ENCODE results near the gene IFT80. TPM values are rescaled to one million over a fixed set of nuclear protein-coding genes. Genes with fewer than 3 reads are reported as not detected.

The IFT80 gene
- total RNA-seq, 1 experiment from 2014 or later: 26.9 TPM

DNA sequence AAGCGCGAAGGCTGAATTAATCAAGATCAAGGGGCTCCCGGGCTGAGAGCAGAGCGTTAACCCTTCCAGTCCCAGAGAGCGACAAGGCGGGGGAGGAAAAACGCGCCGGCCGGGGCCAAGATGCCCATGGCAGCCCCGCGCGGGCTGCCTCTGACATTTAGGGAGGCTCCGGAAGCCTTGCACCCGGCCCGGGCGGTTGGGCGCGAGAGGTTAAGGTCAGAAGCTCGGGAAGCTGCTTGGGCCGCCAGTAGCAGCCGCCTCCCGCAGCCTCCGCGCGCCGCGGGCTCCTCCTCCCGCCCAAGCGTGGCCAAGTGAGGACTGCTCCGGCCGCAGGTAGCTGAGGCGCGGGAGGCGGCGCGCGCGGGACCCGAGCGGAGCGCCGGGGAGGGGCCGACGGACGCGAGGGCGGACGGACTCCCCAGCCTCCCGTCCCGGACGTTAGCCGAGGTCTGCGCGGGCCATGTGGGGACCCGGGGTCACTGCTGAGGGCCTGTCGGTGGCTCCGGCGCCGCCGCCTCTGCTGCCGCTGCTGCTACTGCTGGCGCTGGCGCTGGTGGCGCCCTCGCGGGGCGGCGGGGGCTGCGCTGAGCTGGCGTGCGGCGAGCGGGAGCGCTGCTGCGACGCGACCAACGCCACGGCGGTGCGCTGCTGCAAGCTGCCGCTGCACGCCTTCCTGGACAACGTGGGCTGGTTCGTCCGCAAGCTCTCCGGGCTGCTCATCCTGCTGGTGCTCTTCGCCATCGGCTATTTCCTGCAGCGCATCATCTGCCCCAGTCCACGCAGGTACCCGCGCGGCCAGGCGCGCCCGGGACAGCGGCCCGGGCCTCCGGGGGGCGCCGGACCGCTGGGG lies 173.6 kb downstream of the IFT80 start, which contains the start of gene C3orf80 (continued):
- TF ChIP-seq, protein P1, sequence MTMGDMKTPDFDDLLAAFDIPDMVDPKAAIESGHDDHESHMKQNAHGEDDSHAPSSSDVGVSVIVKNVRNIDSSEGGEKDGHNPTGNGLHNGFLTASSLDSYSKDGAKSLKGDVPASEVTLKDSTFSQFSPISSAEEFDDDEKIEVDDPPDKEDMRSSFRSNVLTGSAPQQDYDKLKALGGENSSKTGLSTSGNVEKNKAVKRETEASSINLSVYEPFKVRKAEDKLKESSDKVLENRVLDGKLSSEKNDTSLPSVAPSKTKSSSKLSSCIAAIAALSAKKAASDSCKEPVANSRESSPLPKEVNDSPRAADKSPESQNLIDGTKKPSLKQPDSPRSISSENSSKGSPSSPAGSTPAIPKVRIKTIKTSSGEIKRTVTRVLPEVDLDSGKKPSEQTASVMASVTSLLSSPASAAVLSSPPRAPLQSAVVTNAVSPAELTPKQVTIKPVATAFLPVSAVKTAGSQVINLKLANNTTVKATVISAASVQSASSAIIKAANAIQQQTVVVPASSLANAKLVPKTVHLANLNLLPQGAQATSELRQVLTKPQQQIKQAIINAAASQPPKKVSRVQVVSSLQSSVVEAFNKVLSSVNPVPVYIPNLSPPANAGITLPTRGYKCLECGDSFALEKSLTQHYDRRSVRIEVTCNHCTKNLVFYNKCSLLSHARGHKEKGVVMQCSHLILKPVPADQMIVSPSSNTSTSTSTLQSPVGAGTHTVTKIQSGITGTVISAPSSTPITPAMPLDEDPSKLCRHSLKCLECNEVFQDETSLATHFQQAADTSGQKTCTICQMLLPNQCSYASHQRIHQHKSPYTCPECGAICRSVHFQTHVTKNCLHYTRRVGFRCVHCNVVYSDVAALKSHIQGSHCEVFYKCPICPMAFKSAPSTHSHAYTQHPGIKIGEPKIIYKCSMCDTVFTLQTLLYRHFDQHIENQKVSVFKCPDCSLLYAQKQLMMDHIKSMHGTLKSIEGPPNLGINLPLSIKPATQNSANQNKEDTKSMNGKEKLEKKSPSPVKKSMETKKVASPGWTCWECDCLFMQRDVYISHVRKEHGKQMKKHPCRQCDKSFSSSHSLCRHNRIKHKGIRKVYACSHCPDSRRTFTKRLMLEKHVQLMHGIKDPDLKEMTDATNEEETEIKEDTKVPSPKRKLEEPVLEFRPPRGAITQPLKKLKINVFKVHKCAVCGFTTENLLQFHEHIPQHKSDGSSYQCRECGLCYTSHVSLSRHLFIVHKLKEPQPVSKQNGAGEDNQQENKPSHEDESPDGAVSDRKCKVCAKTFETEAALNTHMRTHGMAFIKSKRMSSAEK (CRISPR knock-in tag; IDR thresholded peaks at IDR 0.05; ENCODE audit: borderline replicate concordance): no peak
- no peak for TF ChIP-seq CREM (CRISPR knock-in tag; IDR thresholded peaks at IDR 0.05)
- TF ChIP-seq, protein P2, sequence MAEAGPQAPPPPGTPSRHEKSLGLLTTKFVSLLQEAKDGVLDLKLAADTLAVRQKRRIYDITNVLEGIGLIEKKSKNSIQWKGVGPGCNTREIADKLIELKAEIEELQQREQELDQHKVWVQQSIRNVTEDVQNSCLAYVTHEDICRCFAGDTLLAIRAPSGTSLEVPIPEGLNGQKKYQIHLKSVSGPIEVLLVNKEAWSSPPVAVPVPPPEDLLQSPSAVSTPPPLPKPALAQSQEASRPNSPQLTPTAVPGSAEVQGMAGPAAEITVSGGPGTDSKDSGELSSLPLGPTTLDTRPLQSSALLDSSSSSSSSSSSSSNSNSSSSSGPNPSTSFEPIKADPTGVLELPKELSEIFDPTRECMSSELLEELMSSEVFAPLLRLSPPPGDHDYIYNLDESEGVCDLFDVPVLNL (CRISPR knock-in tag; IDR thresholded peaks at IDR 0.05; ENCODE audit: borderline replicate concordance, low read depth): no peak; the same call in 1 of the 2 replicates
- no peak for TF ChIP-seq JUN (CRISPR knock-in tag; IDR thresholded peaks at IDR 0.05)
- TF ChIP-seq ZNF396 (CRISPR knock-in tag; IDR thresholded peaks at IDR 0.05; ENCODE audit: borderline replicate concordance): no peak
- TF ChIP-seq KAT7 (CRISPR knock-in tag; IDR thresholded peaks at IDR 0.05; ENCODE audit: borderline replicate concordance): peak; percentile 48; the same call in 1 of the 2 replicates
- TF ChIP-seq GTF2I (CRISPR knock-in tag; conservative IDR thresholded peaks at IDR 0.05): no peak
- TF ChIP-seq, protein P3, sequence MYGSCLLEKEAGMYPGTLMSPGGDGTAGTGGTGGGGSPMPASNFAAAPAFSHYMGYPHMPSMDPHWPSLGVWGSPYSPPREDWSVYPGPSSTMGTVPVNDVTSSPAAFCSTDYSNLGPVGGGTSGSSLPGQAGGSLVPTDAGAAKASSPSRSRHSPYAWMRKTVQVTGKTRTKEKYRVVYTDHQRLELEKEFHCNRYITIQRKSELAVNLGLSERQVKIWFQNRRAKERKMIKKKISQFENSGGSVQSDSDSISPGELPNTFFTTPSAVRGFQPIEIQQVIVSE (CRISPR knock-in tag; IDR thresholded peaks at IDR 0.05; ENCODE audit: borderline replicate concordance): no peak
- TF ChIP-seq NFE2L1 (CRISPR knock-in tag; IDR thresholded peaks at IDR 0.05): peak; percentile 76; the same call in 1 of the 2 replicates
- 0 out of 2 replicates have a peak, but pooled peaks have one; percentile 37 for TF ChIP-seq SP1 (CRISPR knock-in tag; conservative IDR thresholded peaks at IDR 0.05)
- TF ChIP-seq ETV6 (CRISPR knock-in tag; IDR thresholded peaks at IDR 0.05): no peak
- TF ChIP-seq NR2C2 (CRISPR knock-in tag; IDR thresholded peaks at IDR 0.05): no peak
- no peak for TF ChIP-seq NFATC4 (CRISPR knock-in tag; IDR thresholded peaks at IDR 0.05)
- TF ChIP-seq, protein P4, sequence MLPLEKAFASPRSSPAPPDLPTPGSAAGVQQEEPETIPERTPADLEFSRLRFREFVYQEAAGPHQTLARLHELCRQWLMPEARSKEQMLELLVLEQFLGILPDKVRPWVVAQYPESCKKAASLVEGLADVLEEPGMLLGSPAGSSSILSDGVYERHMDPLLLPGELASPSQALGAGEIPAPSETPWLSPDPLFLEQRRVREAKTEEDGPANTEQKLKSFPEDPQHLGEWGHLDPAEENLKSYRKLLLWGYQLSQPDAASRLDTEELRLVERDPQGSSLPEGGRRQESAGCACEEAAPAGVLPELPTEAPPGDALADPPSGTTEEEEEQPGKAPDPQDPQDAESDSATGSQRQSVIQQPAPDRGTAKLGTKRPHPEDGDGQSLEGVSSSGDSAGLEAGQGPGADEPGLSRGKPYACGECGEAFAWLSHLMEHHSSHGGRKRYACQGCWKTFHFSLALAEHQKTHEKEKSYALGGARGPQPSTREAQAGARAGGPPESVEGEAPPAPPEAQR (CRISPR knock-in tag; IDR thresholded peaks at IDR 0.05): no peak
- TF ChIP-seq SMAD3 (CRISPR knock-in tag; IDR thresholded peaks at IDR 0.05; ENCODE audit: borderline replicate concordance): no peak
- no peak; the same call in 1 of the 2 replicates for TF ChIP-seq FOXK1 (CRISPR knock-in tag; IDR thresholded peaks at IDR 0.05)
- TF ChIP-seq, protein P5, sequence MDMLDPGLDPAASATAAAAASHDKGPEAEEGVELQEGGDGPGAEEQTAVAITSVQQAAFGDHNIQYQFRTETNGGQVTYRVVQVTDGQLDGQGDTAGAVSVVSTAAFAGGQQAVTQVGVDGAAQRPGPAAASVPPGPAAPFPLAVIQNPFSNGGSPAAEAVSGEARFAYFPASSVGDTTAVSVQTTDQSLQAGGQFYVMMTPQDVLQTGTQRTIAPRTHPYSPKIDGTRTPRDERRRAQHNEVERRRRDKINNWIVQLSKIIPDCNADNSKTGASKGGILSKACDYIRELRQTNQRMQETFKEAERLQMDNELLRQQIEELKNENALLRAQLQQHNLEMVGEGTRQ (CRISPR knock-in tag; IDR thresholded peaks at IDR 0.05): no peak
- TF ChIP-seq, protein P6, sequence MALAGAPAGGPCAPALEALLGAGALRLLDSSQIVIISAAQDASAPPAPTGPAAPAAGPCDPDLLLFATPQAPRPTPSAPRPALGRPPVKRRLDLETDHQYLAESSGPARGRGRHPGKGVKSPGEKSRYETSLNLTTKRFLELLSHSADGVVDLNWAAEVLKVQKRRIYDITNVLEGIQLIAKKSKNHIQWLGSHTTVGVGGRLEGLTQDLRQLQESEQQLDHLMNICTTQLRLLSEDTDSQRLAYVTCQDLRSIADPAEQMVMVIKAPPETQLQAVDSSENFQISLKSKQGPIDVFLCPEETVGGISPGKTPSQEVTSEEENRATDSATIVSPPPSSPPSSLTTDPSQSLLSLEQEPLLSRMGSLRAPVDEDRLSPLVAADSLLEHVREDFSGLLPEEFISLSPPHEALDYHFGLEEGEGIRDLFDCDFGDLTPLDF (CRISPR knock-in tag; IDR thresholded peaks at IDR 0.05): no peak
- TF ChIP-seq SOX15 (CRISPR knock-in tag; IDR thresholded peaks at IDR 0.05): no peak
- TF ChIP-seq IRF2 (CRISPR knock-in tag; IDR thresholded peaks at IDR 0.05; ENCODE audit: borderline replicate concordance, low read depth): 0 out of 2 replicates have a peak, but pooled peaks have one; percentile 38
- no peak for TF ChIP-seq ZNF263 (CRISPR knock-in tag; IDR thresholded peaks at IDR 0.05; ENCODE audit: low read depth)
- TF ChIP-seq, protein P7, sequence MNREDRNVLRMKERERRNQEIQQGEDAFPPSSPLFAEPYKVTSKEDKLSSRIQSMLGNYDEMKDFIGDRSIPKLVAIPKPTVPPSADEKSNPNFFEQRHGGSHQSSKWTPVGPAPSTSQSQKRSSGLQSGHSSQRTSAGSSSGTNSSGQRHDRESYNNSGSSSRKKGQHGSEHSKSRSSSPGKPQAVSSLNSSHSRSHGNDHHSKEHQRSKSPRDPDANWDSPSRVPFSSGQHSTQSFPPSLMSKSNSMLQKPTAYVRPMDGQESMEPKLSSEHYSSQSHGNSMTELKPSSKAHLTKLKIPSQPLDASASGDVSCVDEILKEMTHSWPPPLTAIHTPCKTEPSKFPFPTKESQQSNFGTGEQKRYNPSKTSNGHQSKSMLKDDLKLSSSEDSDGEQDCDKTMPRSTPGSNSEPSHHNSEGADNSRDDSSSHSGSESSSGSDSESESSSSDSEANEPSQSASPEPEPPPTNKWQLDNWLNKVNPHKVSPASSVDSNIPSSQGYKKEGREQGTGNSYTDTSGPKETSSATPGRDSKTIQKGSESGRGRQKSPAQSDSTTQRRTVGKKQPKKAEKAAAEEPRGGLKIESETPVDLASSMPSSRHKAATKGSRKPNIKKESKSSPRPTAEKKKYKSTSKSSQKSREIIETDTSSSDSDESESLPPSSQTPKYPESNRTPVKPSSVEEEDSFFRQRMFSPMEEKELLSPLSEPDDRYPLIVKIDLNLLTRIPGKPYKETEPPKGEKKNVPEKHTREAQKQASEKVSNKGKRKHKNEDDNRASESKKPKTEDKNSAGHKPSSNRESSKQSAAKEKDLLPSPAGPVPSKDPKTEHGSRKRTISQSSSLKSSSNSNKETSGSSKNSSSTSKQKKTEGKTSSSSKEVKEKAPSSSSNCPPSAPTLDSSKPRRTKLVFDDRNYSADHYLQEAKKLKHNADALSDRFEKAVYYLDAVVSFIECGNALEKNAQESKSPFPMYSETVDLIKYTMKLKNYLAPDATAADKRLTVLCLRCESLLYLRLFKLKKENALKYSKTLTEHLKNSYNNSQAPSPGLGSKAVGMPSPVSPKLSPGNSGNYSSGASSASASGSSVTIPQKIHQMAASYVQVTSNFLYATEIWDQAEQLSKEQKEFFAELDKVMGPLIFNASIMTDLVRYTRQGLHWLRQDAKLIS (CRISPR knock-in tag; IDR thresholded peaks at IDR 0.05; ENCODE audit: borderline replicate concordance): no peak
- no peak for TF ChIP-seq FOXP1 (CRISPR knock-in tag; IDR thresholded peaks at IDR 0.05; ENCODE audit: borderline replicate concordance)
- no peak for TF ChIP-seq EMX1 (CRISPR knock-in tag; IDR thresholded peaks at IDR 0.05)

All from WTC11 (cell line).